Measurements from ENCODE around the gene MKNK2. TPM values are rescaled to one million over a fixed set of nuclear protein-coding genes. Genes with fewer than 3 reads are reported as not detected.

Gene MKNK2
- polyA plus RNA-seq, 1 donor from 2014 or later: 27.6 TPM

GRCh38 chr19:2064395-2064787 lies 13.3 kb upstream of the MKNK2 start:
- H2AFZ ChIP-seq (ENCODE audit: low read depth, low read length): no peak overlapping the region
- H3K9ac ChIP-seq (ENCODE audit: low read length): no peak overlapping the region
- H3K27me3 ChIP-seq (ENCODE audit: insufficient read depth, low read depth, low read length): no peaks in the 10 kb centered on the region
- no peak overlapping the region for H3K4me2 ChIP-seq (ENCODE audit: low read length)
- no peaks in the 10 kb centered on the region for H3K36me3 ChIP-seq (ENCODE audit: insufficient read depth, low read length)
- no peaks in the 10 kb centered on the region for H3K9me2 ChIP-seq (ENCODE audit: insufficient read depth, low read length)
- no peaks in the 10 kb centered on the region for H3K79me2 ChIP-seq (replicated peaks; ENCODE audit: insufficient read depth, low read length)
- no peak overlapping the region for H3K4me3 ChIP-seq (ENCODE audit: low read length)
- no peaks in the 10 kb centered on the region for H3K9me3 ChIP-seq (ENCODE audit: low read length)
- H3K27ac ChIP-seq (ENCODE audit: low read length): no peak overlapping the region
- H3F3A ChIP-seq (ENCODE audit: insufficient read depth, low read length, poor library complexity, severe bottlenecking): no peaks in the 10 kb centered on the region
- TF ChIP-seq REST (IDR thresholded peaks at IDR 0.05; ENCODE audit: borderline replicate concordance) (no peak), EP300 (conservative IDR thresholded peaks at IDR 0.05; ENCODE audit: poor library complexity, severe bottlenecking) (no peak), POLR2AphosphoS5 (IDR thresholded peaks at IDR 0.05) (no peak), RAD21 (conservative IDR thresholded peaks at IDR 0.05) (no peak), MXI1 (conservative IDR thresholded peaks at IDR 0.05; ENCODE audit: poor library complexity, severe bottlenecking) (no peak), SMC3 (conservative IDR thresholded peaks at IDR 0.05; ENCODE audit: poor library complexity) (no peak), CTCF (IDR thresholded peaks at IDR 0.05; ENCODE audit: poor library complexity, severe bottlenecking) (no peak), TAF1 (IDR thresholded peaks at IDR 0.05; ENCODE audit: low read depth) (no peak)
- H4K20me1 ChIP-seq (ENCODE audit: insufficient read depth): no peaks in the 10 kb centered on the region

GRCh38 chr19:2063824-2064223 lies 12.8 kb upstream of the MKNK2 start:
- no peaks in the 10 kb centered on the region for H3F3A ChIP-seq (ENCODE audit: insufficient read depth, low read length, poor library complexity, severe bottlenecking)
- TF ChIP-seq POLR2AphosphoS5 (IDR thresholded peaks at IDR 0.05): no peak
- TF ChIP-seq RAD21 (conservative IDR thresholded peaks at IDR 0.05): no peak
- no peak for TF ChIP-seq MXI1 (conservative IDR thresholded peaks at IDR 0.05; ENCODE audit: poor library complexity, severe bottlenecking)
- TF ChIP-seq EP300 (conservative IDR thresholded peaks at IDR 0.05; ENCODE audit: poor library complexity, severe bottlenecking): no peak
- no peak for TF ChIP-seq EZH2 (IDR thresholded peaks at IDR 0.05; ENCODE audit: borderline replicate concordance, insufficient read depth, low read length, poor library complexity, severe bottlenecking)
- no peak for TF ChIP-seq TAF1 (IDR thresholded peaks at IDR 0.05; ENCODE audit: low read depth)
- no peak for TF ChIP-seq REST (IDR thresholded peaks at IDR 0.05; ENCODE audit: borderline replicate concordance)
- no peak for TF ChIP-seq CTCF (IDR thresholded peaks at IDR 0.05; ENCODE audit: poor library complexity, severe bottlenecking)
- TF ChIP-seq SMC3 (conservative IDR thresholded peaks at IDR 0.05; ENCODE audit: poor library complexity): no peak
- no peak overlapping the region for H2AFZ ChIP-seq (ENCODE audit: low read depth, low read length)
- H3K79me2 ChIP-seq (replicated peaks; ENCODE audit: insufficient read depth, low read length): no peaks in the 10 kb centered on the region
- H3K9me2 ChIP-seq (ENCODE audit: insufficient read depth, low read length): no peaks in the 10 kb centered on the region
- no peak overlapping the region for H3K27ac ChIP-seq (ENCODE audit: low read length)
- H3K4me2 ChIP-seq (ENCODE audit: low read length): no peak overlapping the region
- H4K20me1 ChIP-seq (ENCODE audit: insufficient read depth): no peaks in the 10 kb centered on the region
- H3K4me3 ChIP-seq (ENCODE audit: low read length): no peak overlapping the region
- H3K9ac ChIP-seq (ENCODE audit: low read length): no peak overlapping the region
- no peaks in the 10 kb centered on the region for H3K27me3 ChIP-seq (ENCODE audit: insufficient read depth, low read depth, low read length)
- H3K9me3 ChIP-seq (ENCODE audit: low read length): no peaks in the 10 kb centered on the region
- no peaks in the 10 kb centered on the region for H3K36me3 ChIP-seq (ENCODE audit: insufficient read depth, low read length)
